GM21619 (cell line): ENCODE data around the gene SLC32A1.

Experiments
- ATAC-seq: cut with Tn5 transposase; IDR thresholded peaks from one replicate; pipeline ENCODE4 v1.9.1; 2021; ENCODE audit not compliant: unreplicated experiment

The SLC32A1 gene

GRCh38 chr20:38751360-38751976, 27.2 kb downstream of the SLC32A1 start:
- no peak for ATAC-seq

- no peak for ATAC-seq
These were observed 27.7 kb downstream of the SLC32A1 start for GRCh38 chr20:38752029-38752428.

- ATAC-seq: no peak
These were observed 30.6 kb downstream of the SLC32A1 start for GRCh38 chr20:38754924-38755323.

GRCh38 chr20:38755324-38755910, 31.1 kb downstream of the SLC32A1 start:
- no peak for ATAC-seq

GRCh38 chr20:38757145-38757775, 33.0 kb downstream of the SLC32A1 start:
- ATAC-seq: no peak

- ATAC-seq: no peak
These were observed 34.8 kb downstream of the SLC32A1 start for GRCh38 chr20:38759106-38759505.

- ATAC-seq: no peak
These were observed 36.7 kb downstream of the SLC32A1 start for GRCh38 chr20:38760978-38761377.

GRCh38 chr20:38762174-38762573, 37.9 kb downstream of the SLC32A1 start:
- no peak for ATAC-seq

- no peak for ATAC-seq
These were observed 39.3 kb downstream of the SLC32A1 start for GRCh38 chr20:38763616-38764015.

GRCh38 chr20:38764567-38765318, 40.5 kb downstream of the SLC32A1 start:
- ATAC-seq: no peak

GRCh38 chr20:38766071-38766470, 41.8 kb downstream of the SLC32A1 start:
- no peak for ATAC-seq

- ATAC-seq: no peak
These were observed 45.4 kb downstream of the SLC32A1 start for GRCh38 chr20:38769376-38770295.

GRCh38 chr20:38770546-38770945, 46.3 kb downstream of the SLC32A1 start:
- no peak for ATAC-seq

- ATAC-seq: no peak
These were observed 46.7 kb downstream of the SLC32A1 start for GRCh38 chr20:38770970-38771369.

GRCh38 chr20:38771621-38772020, 47.3 kb downstream of the SLC32A1 start:
- ATAC-seq: no peak

- no peak for ATAC-seq
These were observed 49.9 kb downstream of the SLC32A1 start for GRCh38 chr20:38774167-38774566.

- ATAC-seq: no peak
These were observed 52.1 kb downstream of the SLC32A1 start for GRCh38 chr20:38776363-38776762.
